PC-9 (cell line): Measurements from ENCODE around the gene CLINT1. TPM values are rescaled to one million over a fixed set of nuclear protein-coding genes. Genes with fewer than 3 reads are reported as not detected.

Source experiments
- BruUV-seq: library from RNA; stranded (reverse); fragments of 400-500 nt; replicated peaks from 2 replicates; lab custom pipeline; 2021; lab: Mats Ljungman, UMichigan
- CTCF ChIA-PET: fragments of 300-600 bp; sonication (Branson Sonifier 250); formaldehyde crosslinking; loops from one replicate; lab custom pipeline; 2022; ENCODE audit warnings: antibody characterized with exemption; lab: Charles Lee
- POLR2A ChIA-PET: fragments of 300-600 bp; sonication (Branson Sonifier 250); formaldehyde crosslinking; loops from one replicate; lab custom pipeline; 2022; ENCODE audit warnings: antibody characterized with exemption; ENCODE audit not compliant: unreplicated experiment; lab: Charles Lee
- DNase-seq, 2 experiments: peaks; one replicate each; pipeline versions ENCODE4 v3.0.0 to v3.0.0-alpha.2; 2015 to 2022; ENCODE audit warnings: mixed read lengths in 1 of 2
- H2AFZ ChIP-seq: fragments of 200-600 bp; sonication (generic); 2 replicates; pipeline ENCODE4 v1.8.1; 2017; ENCODE audit warnings: antibody characterized with exemption
- H3F3A ChIP-seq: fragments of 200-600 bp; sonication (generic); 2 replicates; pipeline ENCODE4 v1.8.1; 2017; ENCODE audit warnings: antibody characterized with exemption, mild to moderate bottlenecking, low read depth; ENCODE audit not compliant: insufficient read depth
- H3K27ac ChIP-seq: fragments of 200-600 bp; sonication (generic); 2 replicates; pipeline ENCODE4 v1.6.1; 2016; ENCODE audit warnings: mixed run types
- H3K27me3 ChIP-seq: fragments of 200-600 bp; sonication (generic); 2 replicates; pipeline ENCODE4 v1.6.1; 2016; ENCODE audit warnings: low read depth, mixed run types; ENCODE audit not compliant: insufficient read depth
- H3K36me3 ChIP-seq: fragments of 200-600 bp; sonication (generic); 2 replicates; pipeline ENCODE4 v1.6.1; 2016; ENCODE audit warnings: low read depth, mixed run types
- H3K4me1 ChIP-seq: fragments of 200-600 bp; sonication (generic); replicated peaks from 2 replicates; pipeline ENCODE4 v1.6.1; 2016; ENCODE audit warnings: mixed run types; ENCODE audit not compliant: insufficient read depth
- H3K4me2 ChIP-seq: fragments of 200-600 bp; sonication (generic); 2 replicates; pipeline ENCODE4 v1.6.1; 2017; ENCODE audit warnings: mixed run types
- H3K4me3 ChIP-seq: fragments of 200-600 bp; sonication (generic); 2 replicates; pipeline ENCODE4 v1.6.1; 2016; ENCODE audit warnings: mixed run types
- H3K79me2 ChIP-seq: fragments of 200-600 bp; sonication (generic); 2 replicates; pipeline ENCODE4 v1.6.1; 2017; ENCODE audit warnings: low read depth, mixed run types
- H3K9me2 ChIP-seq: fragments of 200-600 bp; sonication (generic); 2 replicates; pipeline ENCODE4 v1.8.1; 2017; ENCODE audit warnings: mild to moderate bottlenecking; ENCODE audit not compliant: insufficient read depth
- H3K9me3 ChIP-seq: fragments of 200-600 bp; sonication (generic); 2 replicates; pipeline ENCODE4 v1.8.1; 2016; ENCODE audit warnings: low read depth; ENCODE audit not compliant: insufficient read depth
- H4K20me1 ChIP-seq: fragments of 200-600 bp; sonication (generic); 2 replicates; pipeline ENCODE4 v1.8.1; 2017; ENCODE audit not compliant: insufficient read depth
- EZH2 ChIP-seq: fragments of 200-600 bp; sonication (generic); IDR thresholded peaks from 2 replicates; pipeline ENCODE4 v1.8.0; 2017; ENCODE audit warnings: antibody characterized with exemption, low read depth
- intact Hi-C: fragments of 100-400 bp; cut with micrococcal nuclease; formaldehyde crosslinking; loops from one replicate; pipeline ENCODE4 v1.10.0; 2022; ENCODE audit not compliant: unreplicated experiment
- total RNA-seq: library from RNA; stranded (reverse); gene quantifications from 2 replicates; pipeline ENCODE4 v1.2.3, GENCODE V29; 2021
- TF ChIP-seq, protein P1 (sequence below): fragments of 200-600 bp; sonication (generic); conservative IDR thresholded peaks from 2 replicates; pipeline ENCODE4 v1.6.1; 2017; ENCODE audit warnings: mixed run types, antibody characterized with exemption, mild to moderate bottlenecking, moderate library complexity

Gene CLINT1
- total RNA-seq, 1 experiment from 2014 or later = 95.8 TPM

DNA sequence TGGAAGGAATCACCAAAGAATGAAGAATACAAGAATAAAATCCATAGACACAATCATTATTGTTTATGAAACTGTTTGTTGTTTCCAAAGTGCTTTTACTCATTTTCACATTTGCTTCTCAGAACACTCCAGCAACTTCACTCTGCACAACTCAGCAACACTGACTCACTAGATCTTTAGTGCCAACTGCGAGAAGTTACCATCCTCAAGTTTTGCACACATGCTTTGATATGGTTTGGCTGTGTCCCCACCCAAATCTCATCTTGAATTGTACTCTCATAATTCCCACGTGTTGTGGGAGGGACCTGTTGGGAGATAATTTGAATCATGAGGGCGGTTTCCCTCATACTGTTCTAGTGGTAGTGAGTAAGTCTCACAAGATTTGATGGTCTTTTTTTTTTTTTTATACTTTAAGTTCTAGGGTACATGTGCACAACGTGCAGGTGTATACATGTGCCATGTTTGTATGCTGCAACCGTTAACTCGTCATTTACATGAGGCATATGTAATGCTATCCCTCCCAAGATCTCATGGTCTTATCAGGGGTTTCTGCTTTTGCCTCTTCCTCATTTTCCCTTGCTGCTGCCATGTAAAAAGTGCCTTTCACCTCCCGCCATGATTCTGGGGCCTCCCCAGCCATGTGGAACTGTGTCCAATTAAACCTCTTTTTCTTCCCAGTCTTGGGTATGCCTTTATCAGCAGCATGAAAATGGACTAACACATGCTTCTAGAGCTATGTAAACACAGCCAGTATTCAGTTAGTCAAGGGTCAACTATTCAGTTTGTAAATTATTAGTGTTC lies 36.9 kb downstream of the CLINT1 start:
- POLR2A ChIA-PET = no interaction called here
- H3K79me2 ChIP-seq = peaks cover 95% of the 10 kb centered on the region
- no peaks in the 10 kb centered on the region for H3K27me3 ChIP-seq
- TF ChIP-seq, protein P1, sequence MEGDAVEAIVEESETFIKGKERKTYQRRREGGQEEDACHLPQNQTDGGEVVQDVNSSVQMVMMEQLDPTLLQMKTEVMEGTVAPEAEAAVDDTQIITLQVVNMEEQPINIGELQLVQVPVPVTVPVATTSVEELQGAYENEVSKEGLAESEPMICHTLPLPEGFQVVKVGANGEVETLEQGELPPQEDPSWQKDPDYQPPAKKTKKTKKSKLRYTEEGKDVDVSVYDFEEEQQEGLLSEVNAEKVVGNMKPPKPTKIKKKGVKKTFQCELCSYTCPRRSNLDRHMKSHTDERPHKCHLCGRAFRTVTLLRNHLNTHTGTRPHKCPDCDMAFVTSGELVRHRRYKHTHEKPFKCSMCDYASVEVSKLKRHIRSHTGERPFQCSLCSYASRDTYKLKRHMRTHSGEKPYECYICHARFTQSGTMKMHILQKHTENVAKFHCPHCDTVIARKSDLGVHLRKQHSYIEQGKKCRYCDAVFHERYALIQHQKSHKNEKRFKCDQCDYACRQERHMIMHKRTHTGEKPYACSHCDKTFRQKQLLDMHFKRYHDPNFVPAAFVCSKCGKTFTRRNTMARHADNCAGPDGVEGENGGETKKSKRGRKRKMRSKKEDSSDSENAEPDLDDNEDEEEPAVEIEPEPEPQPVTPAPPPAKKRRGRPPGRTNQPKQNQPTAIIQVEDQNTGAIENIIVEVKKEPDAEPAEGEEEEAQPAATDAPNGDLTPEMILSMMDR = no peak
- no peak for TF ChIP-seq EZH2
- H3K4me3 ChIP-seq = no peak overlapping the region
- peaks cover 10% of the 10 kb centered on the region for H3F3A ChIP-seq
- no TSS peak for BruUV-seq
- intact Hi-C loops = no loop called here
- peaks cover 80% of the 10 kb centered on the region for H4K20me1 ChIP-seq
- no peak overlapping the region for H2AFZ ChIP-seq
- no peak for DNase-seq
- H3K9me2 ChIP-seq = no peaks in the 10 kb centered on the region
- CTCF ChIA-PET = no interaction called here
- no peak overlapping the region for H3K27ac ChIP-seq
- H3K36me3 ChIP-seq = no peaks in the 10 kb centered on the region
- no peaks in the 10 kb centered on the region for H3K4me1 ChIP-seq
- no peaks in the 10 kb centered on the region for H3K9me3 ChIP-seq
- no peak overlapping the region for H3K4me2 ChIP-seq

GRCh38 chr5:157821405-157821804 lies 37.5 kb downstream of the CLINT1 start:
- H3K27ac ChIP-seq = no peak overlapping the region
- H4K20me1 ChIP-seq = peaks cover 77% of the 10 kb centered on the region
- peaks cover 89% of the 10 kb centered on the region for H3K79me2 ChIP-seq
- H3K9me3 ChIP-seq = no peaks in the 10 kb centered on the region
- intact Hi-C loops = no loop called here
- H3K4me3 ChIP-seq = no peak overlapping the region
- H3K36me3 ChIP-seq = 0 out of 2 replicates have a peak, but pooled peaks cover 2% of the 10 kb centered on the region
- POLR2A ChIA-PET = no interaction called here
- TF ChIP-seq, protein P1 = no peak
- TF ChIP-seq EZH2 = no peak
- DNase-seq = no peak
- BruUV-seq = no TSS peak
- H3K4me1 ChIP-seq = no peaks in the 10 kb centered on the region
- no peak overlapping the region for H3K4me2 ChIP-seq
- H3K9me2 ChIP-seq = no peaks in the 10 kb centered on the region
- H2AFZ ChIP-seq = no peak overlapping the region
- no peaks in the 10 kb centered on the region for H3K27me3 ChIP-seq
- peaks cover 10% of the 10 kb centered on the region for H3F3A ChIP-seq
- CTCF ChIA-PET = no interaction called here

DNA sequence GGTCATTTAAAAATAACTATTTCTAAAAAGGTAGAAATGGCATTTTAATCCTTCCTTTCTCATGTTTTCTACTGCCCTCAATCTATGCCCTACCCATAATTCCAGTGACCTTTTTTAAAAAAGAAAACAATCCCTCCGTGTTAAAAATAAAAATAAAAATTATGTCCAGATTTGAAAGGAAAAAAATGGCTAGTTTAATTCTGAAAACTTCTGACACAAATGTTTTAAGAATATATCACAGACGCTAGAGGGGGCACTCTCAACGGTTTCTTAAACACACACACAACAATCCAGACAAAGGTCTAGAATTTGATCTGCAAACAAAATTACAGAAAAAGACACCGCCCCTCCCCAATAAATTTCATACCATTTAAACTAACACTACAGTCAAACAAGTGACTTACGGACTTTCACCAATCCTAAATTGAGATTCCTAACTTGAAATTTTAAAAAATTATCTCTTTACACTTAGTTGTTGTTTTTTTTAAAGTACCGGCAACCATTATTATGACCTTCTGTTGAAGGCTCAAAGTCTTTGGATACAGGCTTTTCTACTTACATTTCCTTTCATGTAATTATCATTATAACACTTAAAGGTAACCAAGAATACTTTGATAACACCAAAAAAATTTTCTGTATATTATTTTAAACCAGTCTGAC lies 38.2 kb downstream of the CLINT1 start:
- Histone ChIP-seq H4K20me1 (peaks cover 80% of the 10 kb centered on the region), H3K4me3 (no peak overlapping the region), H3K36me3 (0 out of 2 replicates have a peak, but pooled peaks cover 9% of the 10 kb centered on the region), H3K79me2 (peaks cover 85% of the 10 kb centered on the region), H3K9me3 (no peaks in the 10 kb centered on the region), H2AFZ (no peak overlapping the region), H3F3A (peaks cover 10% of the 10 kb centered on the region), H3K27ac (no peak overlapping the region), H3K4me2 (no peak overlapping the region), H3K27me3 (no peaks in the 10 kb centered on the region), H3K4me1 (no peaks in the 10 kb centered on the region), H3K9me2 (no peaks in the 10 kb centered on the region)
- TF ChIP-seq, protein P1 = peak; percentile 61; the same call in 1 of the 2 replicates
- TF ChIP-seq EZH2 = no peak
- CTCF ChIA-PET = interaction anchor here (1.1 kb wide), 1 partner anchor 388 kb away, joined by 4 read pairs; no protein-coding TSS in a partner anchor
- DNase-seq = no peak
- BruUV-seq = no TSS peak
- POLR2A ChIA-PET = no interaction called here
- intact Hi-C loops = loop anchor here (1.0 kb wide), 1 partner anchor 128 kb away; no protein-coding TSS in a partner anchor
